OCI-LY3 (cell line): ENCODE measurements around the gene POLK.

ENCODE experiments used
- CTCF ChIP-seq: fragments of 200-600, 300-600 bp; sonication (generic); IDR thresholded peaks from 2 replicates; pipeline ENCODE4 v1.5.1; 2014; ENCODE audit warnings: antibody characterized with exemption, low read length, low read depth
- EZH2phosphoT487 ChIP-seq: fragments of 200-600 bp; shearing (Covaris generic); IDR thresholded peaks from 2 replicates; pipeline ENCODE4 v1.6.1; 2018; ENCODE audit warnings: antibody characterized with exemption, mixed run types, low read depth

GRCh38 chr5:75550597-75550996 is 38.9 kb downstream of the POLK start:
- TF ChIP-seq EZH2phosphoT487, result no peak
- no peak for TF ChIP-seq CTCF
